Ishikawa (cell line): ENCODE data around the gene EHD4.
A peak's percentile ranks its signal among the peaks of the same experiment; 100 is the strongest.

ENCODE experiments used
- CEBPB ChIP-seq: IDR thresholded peaks from 2 replicates; pipeline ENCODE4 v1.6.1; 2012
- CREB1 ChIP-seq: IDR thresholded peaks from 2 replicates; pipeline ENCODE4 v1.6.1; 2012; ENCODE audit warnings: low read depth
- EGR1 ChIP-seq: IDR thresholded peaks from 2 replicates; pipeline ENCODE4 v1.6.1; 2012
- FOXM1 ChIP-seq: IDR thresholded peaks from 2 replicates; pipeline ENCODE4 v1.6.1; 2012; ENCODE audit warnings: low read depth, borderline replicate concordance
- RAD21 ChIP-seq: IDR thresholded peaks from 2 replicates; pipeline ENCODE4 v1.6.1; 2012; ENCODE audit warnings: low read depth
- TAF1 ChIP-seq: IDR thresholded peaks from 2 replicates; pipeline ENCODE4 v1.6.1; 2012; ENCODE audit warnings: low read depth, mild to moderate bottlenecking
- YY1 ChIP-seq: IDR thresholded peaks from 2 replicates; pipeline ENCODE4 v1.6.1; 2012; ENCODE audit warnings: low read depth
- TF ChIP-seq, protein P1 (sequence below): IDR thresholded peaks from 2 replicates; pipeline ENCODE4 v1.6.1; 2012; ENCODE audit warnings: low read depth, mild to moderate bottlenecking

GRCh38 chr15:41862515-41863116, 109.7 kb downstream of the EHD4 start:
- no peak for TF ChIP-seq TAF1
- no peak for TF ChIP-seq EGR1
- peak; percentile 17; the same call in 1 of the 2 replicates for TF ChIP-seq RAD21
- TF ChIP-seq FOXM1, result no peak
- TF ChIP-seq YY1, result no peak
- no peak for TF ChIP-seq CREB1
- no peak for TF ChIP-seq CEBPB
- TF ChIP-seq, protein P1, sequence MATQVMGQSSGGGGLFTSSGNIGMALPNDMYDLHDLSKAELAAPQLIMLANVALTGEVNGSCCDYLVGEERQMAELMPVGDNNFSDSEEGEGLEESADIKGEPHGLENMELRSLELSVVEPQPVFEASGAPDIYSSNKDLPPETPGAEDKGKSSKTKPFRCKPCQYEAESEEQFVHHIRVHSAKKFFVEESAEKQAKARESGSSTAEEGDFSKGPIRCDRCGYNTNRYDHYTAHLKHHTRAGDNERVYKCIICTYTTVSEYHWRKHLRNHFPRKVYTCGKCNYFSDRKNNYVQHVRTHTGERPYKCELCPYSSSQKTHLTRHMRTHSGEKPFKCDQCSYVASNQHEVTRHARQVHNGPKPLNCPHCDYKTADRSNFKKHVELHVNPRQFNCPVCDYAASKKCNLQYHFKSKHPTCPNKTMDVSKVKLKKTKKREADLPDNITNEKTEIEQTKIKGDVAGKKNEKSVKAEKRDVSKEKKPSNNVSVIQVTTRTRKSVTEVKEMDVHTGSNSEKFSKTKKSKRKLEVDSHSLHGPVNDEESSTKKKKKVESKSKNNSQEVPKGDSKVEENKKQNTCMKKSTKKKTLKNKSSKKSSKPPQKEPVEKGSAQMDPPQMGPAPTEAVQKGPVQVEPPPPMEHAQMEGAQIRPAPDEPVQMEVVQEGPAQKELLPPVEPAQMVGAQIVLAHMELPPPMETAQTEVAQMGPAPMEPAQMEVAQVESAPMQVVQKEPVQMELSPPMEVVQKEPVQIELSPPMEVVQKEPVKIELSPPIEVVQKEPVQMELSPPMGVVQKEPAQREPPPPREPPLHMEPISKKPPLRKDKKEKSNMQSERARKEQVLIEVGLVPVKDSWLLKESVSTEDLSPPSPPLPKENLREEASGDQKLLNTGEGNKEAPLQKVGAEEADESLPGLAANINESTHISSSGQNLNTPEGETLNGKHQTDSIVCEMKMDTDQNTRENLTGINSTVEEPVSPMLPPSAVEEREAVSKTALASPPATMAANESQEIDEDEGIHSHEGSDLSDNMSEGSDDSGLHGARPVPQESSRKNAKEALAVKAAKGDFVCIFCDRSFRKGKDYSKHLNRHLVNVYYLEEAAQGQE, result no peak
